ENCODE results near the gene DBH.

DBH gene

DNA sequence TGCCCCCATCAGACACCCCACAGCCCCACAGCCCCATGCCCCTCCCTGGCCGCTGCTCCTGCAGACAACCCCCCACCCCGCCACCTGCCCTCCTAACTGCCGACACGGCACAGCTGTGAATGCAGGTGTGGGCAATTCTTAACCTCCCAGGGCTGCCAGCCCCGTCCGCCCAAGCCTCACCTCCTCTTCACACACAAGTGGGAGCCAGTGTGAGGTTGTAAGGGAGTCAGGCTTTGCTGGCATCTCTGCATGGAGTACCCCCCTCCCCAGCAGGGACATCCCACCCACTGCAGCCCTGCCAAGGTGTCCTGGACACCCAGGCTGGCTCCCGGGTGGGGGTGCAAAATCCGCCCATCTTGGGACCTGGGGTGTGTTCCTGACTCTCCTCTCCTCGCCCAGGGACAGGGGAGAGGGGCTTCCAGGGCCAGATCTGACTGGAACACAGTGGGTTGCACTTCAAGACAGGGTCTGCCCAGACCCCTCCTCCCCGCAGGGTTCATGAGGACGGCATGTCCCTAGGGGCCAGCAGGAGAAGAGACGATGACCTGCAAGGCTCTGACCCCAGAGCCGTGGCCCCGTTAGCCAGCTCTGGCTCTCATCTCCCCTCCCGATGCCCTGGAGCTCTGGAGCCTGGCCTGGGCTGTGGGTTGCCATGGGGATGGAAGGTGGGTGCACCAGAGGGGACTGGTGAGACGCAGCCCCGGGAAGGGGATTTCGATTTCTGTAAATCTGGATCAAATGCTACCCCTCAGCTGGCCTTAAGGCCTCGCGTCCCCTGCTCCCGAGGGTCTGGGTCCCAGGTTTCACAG, 67.6 kb downstream of the DBH start:
- DNase-seq, result no peak

DNA sequence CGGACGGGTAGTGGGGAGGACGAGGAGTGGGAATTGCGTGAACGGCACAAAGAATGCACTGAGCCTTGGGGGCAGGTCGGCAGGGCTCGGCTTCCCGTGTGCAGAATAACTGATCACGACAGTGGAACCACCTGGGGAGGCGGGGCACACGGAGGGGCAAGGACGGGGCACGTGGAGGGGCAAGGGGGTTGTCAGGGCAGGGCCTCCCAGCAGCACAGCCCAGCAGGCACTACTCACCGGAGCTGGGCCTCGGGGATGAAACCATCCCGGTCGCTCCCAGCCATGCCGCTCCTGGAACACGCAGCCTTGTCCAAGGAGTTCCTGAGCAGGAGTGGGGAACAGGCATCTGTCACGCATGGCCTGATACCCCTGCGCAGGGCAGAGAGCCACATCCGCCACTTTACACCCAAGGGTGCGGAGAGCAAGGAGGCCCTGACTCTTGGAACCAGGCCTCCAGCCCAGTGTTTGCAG, 68.6 kb downstream of the DBH start:
- no peak for DNase-seq

DNA sequence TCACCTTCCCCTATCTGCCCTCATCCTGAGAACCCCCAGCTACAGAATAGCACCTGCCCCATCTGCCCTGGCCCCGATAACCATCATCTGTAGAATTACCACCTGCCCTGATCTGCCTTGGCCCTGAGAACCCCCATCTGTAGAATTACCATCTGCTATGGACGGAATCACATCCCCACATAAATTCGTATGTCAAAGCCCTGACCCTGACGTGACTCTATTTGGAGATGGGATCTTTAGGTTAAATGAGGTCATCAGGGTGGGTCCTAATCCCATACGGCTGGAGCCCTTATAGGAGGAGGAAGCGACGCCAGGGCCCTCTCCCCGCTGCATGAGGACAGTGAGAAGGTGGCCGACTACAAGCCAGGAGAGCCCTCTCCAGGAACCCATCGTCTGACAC, 69.4 kb downstream of the DBH start:
- no peak for DNase-seq

DNA sequence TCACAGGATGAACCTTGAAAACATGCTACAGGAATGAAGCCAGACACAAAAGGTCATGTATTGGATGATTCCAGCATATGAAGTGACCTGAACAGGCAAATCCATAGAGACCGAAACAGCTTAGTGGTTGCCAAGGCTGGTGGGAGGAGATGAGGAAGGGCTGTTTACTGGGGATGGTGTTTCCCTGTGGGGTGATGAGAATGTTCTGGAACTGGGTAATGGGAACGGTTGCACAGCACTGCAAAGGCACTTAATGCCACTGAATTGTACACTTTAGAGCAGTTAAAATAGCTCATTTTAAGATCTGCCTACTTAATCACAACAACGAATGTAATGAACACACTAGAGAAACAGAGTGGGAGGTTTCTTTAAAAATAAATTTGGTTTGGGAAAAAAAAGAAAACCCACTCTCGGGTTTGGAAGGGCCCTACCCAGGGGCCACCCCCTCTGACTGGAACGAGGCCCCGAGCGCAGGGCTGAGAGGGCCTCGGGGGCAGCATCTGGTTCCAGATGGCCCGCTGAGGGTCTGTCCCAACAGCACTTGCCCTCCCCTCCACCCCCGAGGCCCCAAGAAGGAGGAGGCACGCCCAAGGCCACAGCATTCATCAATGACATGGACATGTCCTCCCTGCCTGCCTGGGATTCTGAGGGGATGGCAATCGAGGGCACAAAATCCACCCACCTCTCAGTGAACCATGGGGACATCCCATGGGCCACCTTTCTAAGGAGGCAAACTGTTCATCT, 70.3 kb downstream of the DBH start:
- DNase-seq, result no peak

DNA sequence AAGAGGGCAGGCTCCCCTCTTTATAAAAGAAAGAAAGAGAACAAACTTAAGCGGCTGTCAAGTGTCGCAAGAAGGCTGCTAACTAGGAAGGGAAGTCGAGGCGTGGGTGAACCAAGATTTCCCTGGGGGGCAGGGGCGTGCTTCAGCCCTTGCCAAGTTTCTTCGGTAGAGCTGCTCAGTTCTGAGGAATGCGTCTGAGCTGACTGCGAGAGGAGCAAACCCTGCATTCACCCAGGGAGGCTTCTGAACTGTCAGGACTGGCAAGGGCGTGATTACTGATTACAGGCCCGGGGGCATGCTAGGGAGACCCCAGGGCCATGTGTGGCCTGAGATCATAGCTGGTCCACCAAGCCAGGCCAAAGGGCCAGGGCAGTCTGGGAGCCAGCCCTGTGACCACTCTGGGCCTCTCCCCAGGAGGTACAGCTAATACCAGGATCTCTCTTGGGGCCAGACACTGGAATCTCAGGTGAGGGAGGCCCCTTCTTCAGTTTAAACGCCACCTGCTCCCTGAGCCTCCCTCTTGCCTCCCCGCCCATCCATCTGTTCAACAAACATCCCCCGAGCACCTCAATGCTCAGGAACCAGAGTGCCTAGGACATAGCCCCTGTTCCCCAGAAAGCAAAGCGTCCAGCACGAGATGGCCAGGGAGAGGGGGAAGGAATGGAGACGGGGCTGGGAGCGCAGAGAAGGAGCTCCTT, 71.1 kb downstream of the DBH start:
- DNase-seq, result no peak

DNA sequence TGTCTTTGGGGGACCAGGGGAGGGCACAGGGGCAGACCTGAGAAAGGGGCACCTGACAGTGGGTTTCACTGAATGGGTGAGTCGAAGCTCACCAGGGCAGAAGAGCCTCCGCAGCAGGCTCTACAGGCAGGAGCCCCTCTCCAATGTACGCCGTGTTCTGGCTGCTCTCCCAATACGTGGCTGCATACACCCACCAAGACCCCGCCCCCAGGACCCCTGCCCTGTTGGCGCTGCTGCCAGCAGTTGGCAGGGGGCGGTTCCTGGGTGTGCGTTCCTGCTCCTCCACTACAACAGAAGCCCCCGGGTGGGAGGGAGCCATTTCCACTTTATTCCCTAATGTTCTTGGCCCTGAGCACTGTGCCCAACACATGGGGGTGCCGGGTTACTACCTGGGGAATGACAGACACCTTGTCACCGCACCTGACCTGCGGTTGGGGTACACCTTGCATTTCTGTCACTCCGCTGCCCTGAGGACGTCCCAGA, 71.6 kb downstream of the DBH start:
- no peak for DNase-seq

DNA sequence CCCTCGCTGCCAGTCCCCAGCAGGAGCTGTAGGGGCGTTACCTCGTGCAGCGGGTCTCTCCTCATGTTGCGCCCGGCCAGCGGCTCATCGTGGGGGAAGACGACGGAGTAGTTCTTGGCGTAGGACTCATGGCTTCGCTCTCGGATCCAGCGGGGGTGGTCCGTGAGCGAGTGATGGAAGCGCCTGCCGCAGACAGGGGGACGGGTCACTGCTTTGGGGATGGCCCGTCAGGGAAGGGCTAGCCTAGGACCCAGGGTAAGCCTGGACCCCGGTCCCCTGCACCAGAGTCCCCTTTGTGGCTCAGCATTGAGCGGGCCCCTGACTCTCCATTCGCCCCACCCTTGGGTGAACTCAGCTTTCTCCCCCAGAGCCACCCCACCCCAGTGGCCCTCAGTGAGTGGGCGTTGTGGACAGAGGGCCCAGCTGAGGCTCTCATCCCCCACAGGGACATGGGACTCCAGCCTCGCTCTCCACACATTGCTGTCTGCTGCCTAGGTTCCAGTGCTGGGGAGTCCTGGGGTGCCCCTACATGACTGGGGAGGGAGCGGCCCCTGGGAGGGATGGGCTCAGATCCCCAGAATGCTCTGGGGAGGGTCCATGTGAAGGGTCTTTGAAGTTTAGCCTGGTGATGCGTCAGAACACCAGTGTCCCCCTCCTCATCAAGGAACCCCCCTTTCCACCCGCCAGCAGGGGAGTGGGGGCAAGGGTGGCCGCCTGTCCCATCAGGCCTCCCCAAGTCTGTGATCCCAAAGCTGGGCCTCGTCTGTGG, 72.3 kb downstream of the DBH start:
- DNase-seq, result no peak

Measured in 8988T (cell line).